HG03159 (cell line): Measurements from ENCODE around the gene PHYKPL.
"Not testable (repeated sequence)": the region's sequence is repeated elsewhere in the genome, so short reads cannot be mapped to it uniquely, and the experiment has no call there.

Source experiments
- ATAC-seq: cut with Tn5 transposase; IDR thresholded peaks from one replicate; pipeline ENCODE4 v1.9.1; 2021; ENCODE audit warnings: mild to moderate bottlenecking, moderate library complexity; ENCODE audit not compliant: unreplicated experiment

PHYKPL gene

GRCh38 chr5:178208540-178209227, 23.9 kb downstream of the PHYKPL start:
- ATAC-seq: no peak

GRCh38 chr5:178207917-178208280, 24.7 kb downstream of the PHYKPL start:
- ATAC-seq: no peak

GRCh38 chr5:178207183-178207916, 25.3 kb downstream of the PHYKPL start:
- no peak for ATAC-seq

- no peak for ATAC-seq
Measured at GRCh38 chr5:178206166-178207101, 26.2 kb downstream of the PHYKPL start.

GRCh38 chr5:178205749-178206047, 26.9 kb downstream of the PHYKPL start:
- no peak for ATAC-seq

- ATAC-seq: peak; percentile 51
Measured at GRCh38 chr5:178204935-178205748, 27.5 kb downstream of the PHYKPL start.

- peak; percentile 82 for ATAC-seq
Measured at GRCh38 chr5:178204182-178204934, 28.2 kb downstream of the PHYKPL start, which contains the start of gene HNRNPAB. TSS of gene HNRNPAB (plus strand) at chr5:178204533. CDS start at chr5:178204838, 305 bp downstream.

- peak; percentile 18 for ATAC-seq
Measured at GRCh38 chr5:178203670-178204181, 28.9 kb downstream of the PHYKPL start.

GRCh38 chr5:178202541-178202940, 30.1 kb downstream of the PHYKPL start:
- no peak for ATAC-seq

- ATAC-seq: no peak
Measured at GRCh38 chr5:178201927-178202235, 30.7 kb downstream of the PHYKPL start.

- ATAC-seq: no peak
Measured at GRCh38 chr5:178201221-178201926, 31.2 kb downstream of the PHYKPL start.

GRCh38 chr5:178199581-178200434, 32.8 kb downstream of the PHYKPL start:
- no peak for ATAC-seq

- no peak for ATAC-seq
Measured at GRCh38 chr5:178198706-178199105, 33.9 kb downstream of the PHYKPL start.

GRCh38 chr5:178198151-178198550, 34.5 kb downstream of the PHYKPL start:
- ATAC-seq: not testable (repeated sequence)

GRCh38 chr5:178196986-178197385, 35.6 kb downstream of the PHYKPL start:
- ATAC-seq: no peak

- ATAC-seq: no peak
Measured at GRCh38 chr5:178196281-178196812, 36.3 kb downstream of the PHYKPL start.

GRCh38 chr5:178194026-178194425, 38.6 kb downstream of the PHYKPL start:
- ATAC-seq: no peak

- no peak for ATAC-seq
Measured at GRCh38 chr5:178193251-178193809, 39.3 kb downstream of the PHYKPL start.
